Left ventricle myocardium inferior (tissue), 1 donor: ENCODE measurements around the gene GRIK4. TPM values are rescaled to one million over a fixed set of nuclear protein-coding genes. Genes with fewer than 3 reads are reported as not detected.

Experiments
- DNase-seq: peaks from one replicate; pipeline ENCODE4 v3.0.0-alpha.2; 2020
- H3K27ac ChIP-seq: fragments of 200-600 bp; replicated peaks from 2 replicates; pipeline ENCODE4 v1.8.0; 2021
- H3K27me3 ChIP-seq: fragments of 200-600 bp; 2 replicates; pipeline ENCODE4 v1.8.0; 2021; ENCODE audit warnings: low read depth
- H3K36me3 ChIP-seq: fragments of 200-600 bp; 2 replicates; pipeline ENCODE4 v1.8.0; 2021
- H3K4me1 ChIP-seq: fragments of 200-600 bp; 2 replicates; pipeline ENCODE4 v1.8.0; 2021
- H3K4me3 ChIP-seq: fragments of 200-600 bp; 2 replicates; pipeline ENCODE4 v1.8.0; 2021; ENCODE audit warnings: mild to moderate bottlenecking, moderate library complexity
- H3K9me3 ChIP-seq: fragments of 200-600 bp; replicated peaks from 2 replicates; pipeline ENCODE4 v1.8.0; 2021
- CTCF ChIP-seq: fragments of 200-600 bp; IDR thresholded peaks from 2 replicates; pipeline ENCODE4 v1.8.0; 2021; ENCODE audit warnings: antibody characterized with exemption, mild to moderate bottlenecking, borderline replicate concordance
- intact Hi-C: fragments of 100-400 bp; cut with micrococcal nuclease; formaldehyde crosslinking; loops from one replicate; pipeline ENCODE4 v1.11.0; 2022
- total RNA-seq: library from RNA; stranded (reverse); fragmentation: NEBNext Ultra II Directional; extraction: Animal tissue kit (Norgen Biotek cat#: 25700); gene quantifications from one replicate; pipeline ENCODE4 v1.2.1, GENCODE V29; 2021
- donor health status: DM: no; HTN: yes; CAD: no; lungs with severe emphysema.

Gene GRIK4
- total RNA-seq, 1 donor from 2014 or later, result 0.16 TPM

- intact Hi-C loops, result no loop called here
- Histone ChIP-seq H3K27me3 (peaks cover 67% of the 10 kb centered on the region), H3K36me3 (no peaks in the 10 kb centered on the region), H3K4me3 (no peak overlapping the region), H3K27ac (no peak overlapping the region), H3K4me1 (no peaks in the 10 kb centered on the region), H3K9me3 (no peaks in the 10 kb centered on the region)
- no peak for DNase-seq
- no peak for TF ChIP-seq CTCF
These were observed 228.2 kb downstream of the GRIK4 start for GRCh38 chr11:120739780-120740179.

- Histone ChIP-seq H3K27me3 (peaks cover 69% of the 10 kb centered on the region), H3K9me3 (no peaks in the 10 kb centered on the region), H3K27ac (no peak overlapping the region), H3K36me3 (no peaks in the 10 kb centered on the region), H3K4me1 (no peaks in the 10 kb centered on the region), H3K4me3 (no peak overlapping the region)
- intact Hi-C loops, result no loop called here
- no peak for TF ChIP-seq CTCF
- DNase-seq, result no peak
These were observed 228.8 kb downstream of the GRIK4 start for GRCh38 chr11:120740380-120740779.

GRCh38 chr11:120744016-120744994, 232.8 kb downstream of the GRIK4 start:
- no peak for TF ChIP-seq CTCF
- peaks cover 87% of the 10 kb centered on the region for H3K27me3 ChIP-seq
- H3K9me3 ChIP-seq, result no peaks in the 10 kb centered on the region
- H3K36me3 ChIP-seq, result no peaks in the 10 kb centered on the region
- intact Hi-C loops, result no loop called here
- no peak overlapping the region for H3K4me3 ChIP-seq
- no peak for DNase-seq
- peaks cover 12% of the 10 kb centered on the region for H3K4me1 ChIP-seq
- H3K27ac ChIP-seq, result no peak overlapping the region

DNA sequence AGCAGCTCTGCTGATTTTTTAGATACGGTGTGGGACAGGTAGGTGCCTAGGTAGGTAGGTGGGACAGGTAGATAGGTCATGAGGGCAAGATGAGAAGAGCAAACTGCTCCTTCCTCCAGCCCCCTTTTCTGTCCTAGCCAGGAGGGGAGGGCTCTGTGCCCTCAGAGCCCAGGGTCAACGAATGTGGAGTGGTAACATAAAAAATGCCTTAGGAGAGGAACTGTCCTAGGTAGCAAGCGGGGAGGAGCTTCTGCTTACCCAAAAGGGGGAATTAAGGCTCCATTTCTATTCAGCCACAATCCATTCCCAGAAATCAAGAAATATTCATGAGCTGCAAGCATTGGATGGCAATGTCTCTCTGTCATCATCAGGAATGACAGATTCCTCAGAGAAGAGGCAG, 234.8 kb downstream of the GRIK4 start:
- no peak for TF ChIP-seq CTCF
- intact Hi-C loops, result no loop called here
- Histone ChIP-seq H3K9me3 (no peaks in the 10 kb centered on the region), H3K27ac (no peak overlapping the region), H3K4me3 (no peak overlapping the region), H3K36me3 (no peaks in the 10 kb centered on the region), H3K27me3 (peaks cover 100% of the 10 kb centered on the region), H3K4me1 (peaks cover 12% of the 10 kb centered on the region)
- DNase-seq, result no peak

DNA sequence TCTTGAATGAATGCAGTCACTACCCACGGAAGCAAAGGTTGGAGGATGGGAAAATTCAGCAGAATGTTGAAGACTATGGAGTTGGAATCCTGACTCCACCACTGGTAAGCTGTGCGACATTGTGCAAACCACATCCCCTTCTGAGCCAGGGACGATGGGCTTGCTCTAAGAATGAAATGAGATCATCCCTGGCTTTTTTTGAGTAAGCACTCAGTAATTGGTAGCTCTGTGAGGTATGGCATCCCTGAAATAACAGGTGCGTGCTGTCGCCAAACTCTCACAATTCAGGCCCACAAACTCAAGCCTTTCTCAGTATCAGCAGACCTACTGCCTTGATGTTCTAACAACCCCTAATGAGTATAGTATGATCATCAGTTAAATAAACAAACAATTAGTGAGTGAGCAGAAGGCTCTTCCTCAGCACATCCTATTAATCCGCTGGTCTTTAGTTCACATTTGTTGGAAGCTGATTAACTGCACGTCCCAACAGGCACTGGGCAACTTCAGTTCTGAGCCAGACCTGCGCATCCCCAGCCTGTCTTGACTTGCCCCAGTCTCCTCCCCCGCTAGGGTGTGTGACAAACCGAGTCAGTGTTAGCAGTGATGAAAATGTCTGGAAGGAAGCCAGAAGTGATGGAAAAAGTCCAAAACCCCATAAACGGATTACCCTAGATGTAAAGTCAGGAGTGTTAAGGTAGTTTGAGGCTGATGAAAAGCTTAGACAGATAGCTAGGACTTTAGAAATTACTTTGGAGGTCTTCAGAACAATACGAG, 235.5 kb downstream of the GRIK4 start:
- DNase-seq, result no peak
- intact Hi-C loops, result no loop called here

More for the DNA sequence above, 235.5 kb downstream of the GRIK4 start:
- Histone ChIP-seq H3K4me3 (no peak overlapping the region), H3K27ac (no peak overlapping the region), H3K9me3 (no peaks in the 10 kb centered on the region), H3K36me3 (no peaks in the 10 kb centered on the region), H3K27me3 (peaks cover 100% of the 10 kb centered on the region), H3K4me1 (peaks cover 12% of the 10 kb centered on the region)
- no peak for TF ChIP-seq CTCF
